Uterus (tissue), 2 donors: Measurements from ENCODE around the gene UAP1.

Experiments
- CTCF ChIP-seq, 4 experiments: fragments of 200-600 bp in 2 of 4; fragments of 450-650 bp in 2 of 4; sonication (generic) in 2 of 4; IDR thresholded peaks; one replicate each; pipeline ENCODE4 v1.5.1; 2016 to 2019; ENCODE audit warnings: antibody characterized with exemption in 4 of 4, mild to moderate bottlenecking in 2 of 4, moderate library complexity in 1 of 4
- POLR2A ChIP-seq, 2 donors: fragments of 450-650 bp; IDR thresholded peaks; one replicate each; pipeline ENCODE4 v1.6.1; 2016; ENCODE audit warnings: antibody characterized with exemption in 2 of 2, mild to moderate bottlenecking in 1 of 2, moderate library complexity in 1 of 2

DNA sequence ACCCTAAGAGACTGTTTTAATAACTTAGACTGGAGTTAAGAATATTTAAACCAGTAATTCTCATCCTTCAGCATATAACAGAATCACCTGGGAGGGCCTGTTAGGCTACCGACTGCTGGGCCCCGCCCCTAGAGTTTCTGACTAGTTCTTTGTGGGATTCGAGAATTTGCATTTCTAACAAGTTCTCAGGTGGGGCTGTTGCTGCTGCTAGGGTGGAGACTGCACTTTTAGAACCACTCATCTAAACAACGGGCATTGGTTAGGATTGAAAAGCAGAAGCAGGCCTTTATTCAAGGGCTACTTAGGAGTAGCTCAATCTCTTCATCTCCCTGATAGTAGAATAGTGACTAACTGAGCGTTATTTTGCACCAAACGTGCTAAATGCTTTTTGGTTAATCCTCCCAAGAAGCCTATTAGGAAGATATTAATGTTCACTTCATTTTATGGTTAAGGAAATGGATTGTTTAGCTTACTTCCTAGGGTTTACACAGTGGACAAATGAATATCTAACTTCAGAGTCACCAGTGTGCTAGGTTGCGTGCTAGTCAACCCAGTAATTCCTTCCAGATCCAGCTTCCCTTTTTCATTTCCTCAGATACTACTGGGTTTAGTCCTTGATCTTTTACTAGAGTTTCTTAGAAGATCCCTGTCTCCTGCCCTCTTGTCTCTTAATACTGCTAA, 31.1 kb upstream of the UAP1 start:
- TF ChIP-seq CTCF (IDR thresholded peaks at IDR 0.05) (no peak), POLR2A (IDR thresholded peaks at IDR 0.05) (no peak)
